NCI-H510A (cell line): Measurements from ENCODE around the gene RIPK4.

Experiments
- DNase-seq: peaks from one replicate; lab custom pipeline; 2025; lab: John Stamatoyannopoulos, UW

RIPK4 gene

GRCh38 chr21:41691205-41692184 is 75.4 kb downstream of the RIPK4 start:
- DNase-seq = no peak
